Measurements from ENCODE around the gene NKAIN1.

DNA sequence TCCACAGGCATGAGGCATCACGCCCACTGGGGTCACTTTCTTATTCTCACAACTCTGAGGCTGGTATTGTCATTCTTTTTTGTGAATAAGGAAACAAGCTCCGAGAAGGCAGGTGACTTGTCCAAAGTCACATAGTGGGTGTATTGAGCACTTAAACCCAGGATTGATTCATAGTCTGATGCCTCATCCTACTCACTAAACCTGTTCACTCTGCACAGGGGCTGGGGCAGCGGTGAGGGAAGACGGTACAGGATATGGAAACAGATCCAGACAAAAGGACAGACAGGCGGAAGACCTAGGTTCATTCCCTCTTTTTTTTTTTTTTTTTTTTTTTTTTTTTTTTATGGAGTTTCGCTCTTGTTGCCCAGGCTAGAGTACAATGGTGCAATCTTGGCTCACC is 56.6 kb downstream of the NKAIN1 start:
- TF ChIP-seq PRPF4 (IDR thresholded peaks at IDR 0.05; ENCODE audit: low read depth, low read length, poor library complexity, severe bottlenecking), result no peak
- TF ChIP-seq, protein P1, sequence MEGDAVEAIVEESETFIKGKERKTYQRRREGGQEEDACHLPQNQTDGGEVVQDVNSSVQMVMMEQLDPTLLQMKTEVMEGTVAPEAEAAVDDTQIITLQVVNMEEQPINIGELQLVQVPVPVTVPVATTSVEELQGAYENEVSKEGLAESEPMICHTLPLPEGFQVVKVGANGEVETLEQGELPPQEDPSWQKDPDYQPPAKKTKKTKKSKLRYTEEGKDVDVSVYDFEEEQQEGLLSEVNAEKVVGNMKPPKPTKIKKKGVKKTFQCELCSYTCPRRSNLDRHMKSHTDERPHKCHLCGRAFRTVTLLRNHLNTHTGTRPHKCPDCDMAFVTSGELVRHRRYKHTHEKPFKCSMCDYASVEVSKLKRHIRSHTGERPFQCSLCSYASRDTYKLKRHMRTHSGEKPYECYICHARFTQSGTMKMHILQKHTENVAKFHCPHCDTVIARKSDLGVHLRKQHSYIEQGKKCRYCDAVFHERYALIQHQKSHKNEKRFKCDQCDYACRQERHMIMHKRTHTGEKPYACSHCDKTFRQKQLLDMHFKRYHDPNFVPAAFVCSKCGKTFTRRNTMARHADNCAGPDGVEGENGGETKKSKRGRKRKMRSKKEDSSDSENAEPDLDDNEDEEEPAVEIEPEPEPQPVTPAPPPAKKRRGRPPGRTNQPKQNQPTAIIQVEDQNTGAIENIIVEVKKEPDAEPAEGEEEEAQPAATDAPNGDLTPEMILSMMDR (CRISPR knock-in tag; IDR thresholded peaks at IDR 0.05), result no peak
- TF ChIP-seq POLR2AphosphoS2 (IDR thresholded peaks at IDR 0.05; ENCODE audit: low read depth, low read length), result no peak
- no peak for TF ChIP-seq MAFG (CRISPR knock-in tag; IDR thresholded peaks at IDR 0.05)
- no peak for TF ChIP-seq CHD2 (IDR thresholded peaks at IDR 0.05; ENCODE audit: low read depth, low read length)
- TF ChIP-seq, protein P2, sequence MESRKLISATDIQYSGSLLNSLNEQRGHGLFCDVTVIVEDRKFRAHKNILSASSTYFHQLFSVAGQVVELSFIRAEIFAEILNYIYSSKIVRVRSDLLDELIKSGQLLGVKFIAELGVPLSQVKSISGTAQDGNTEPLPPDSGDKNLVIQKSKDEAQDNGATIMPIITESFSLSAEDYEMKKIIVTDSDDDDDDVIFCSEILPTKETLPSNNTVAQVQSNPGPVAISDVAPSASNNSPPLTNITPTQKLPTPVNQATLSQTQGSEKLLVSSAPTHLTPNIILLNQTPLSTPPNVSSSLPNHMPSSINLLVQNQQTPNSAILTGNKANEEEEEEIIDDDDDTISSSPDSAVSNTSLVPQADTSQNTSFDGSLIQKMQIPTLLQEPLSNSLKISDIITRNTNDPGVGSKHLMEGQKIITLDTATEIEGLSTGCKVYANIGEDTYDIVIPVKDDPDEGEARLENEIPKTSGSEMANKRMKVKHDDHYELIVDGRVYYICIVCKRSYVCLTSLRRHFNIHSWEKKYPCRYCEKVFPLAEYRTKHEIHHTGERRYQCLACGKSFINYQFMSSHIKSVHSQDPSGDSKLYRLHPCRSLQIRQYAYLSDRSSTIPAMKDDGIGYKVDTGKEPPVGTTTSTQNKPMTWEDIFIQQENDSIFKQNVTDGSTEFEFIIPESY (CRISPR knock-in tag; IDR thresholded peaks at IDR 0.05), result no peak

Data from HepG2 (cell line).